ENCODE results near the gene DSCAML1.

GRCh38 chr11:117554601-117555333, 242.2 kb downstream of the DSCAML1 start:
- TF ChIP-seq CTCF (IDR thresholded peaks at IDR 0.05; ENCODE audit: low read depth, low read length), result no peak
- TF ChIP-seq EZH2phosphoT487 (IDR thresholded peaks at IDR 0.05; ENCODE audit: low read depth), result no peak
